Activated CD4-positive, alpha-beta T cell treated with anti-CD3 and anti-CD28 coated beads for 36 hours (primary cell): ENCODE results near the gene F3. TPM values are rescaled to one million over a fixed set of nuclear protein-coding genes. Genes with fewer than 3 reads are reported as not detected.

Source experiments
- ATAC-seq: fragments of 200-7000 bp; cut with Tn5 transposase; one replicate; pipeline ENCODE4 v1.10.0; 2021; ENCODE audit warnings: mild to moderate bottlenecking, moderate library complexity
- CTCF ChIA-PET: fragments of 350-600 bp; sonication (Branson Sonifier 250); formaldehyde crosslinking; loops from one replicate; lab custom pipeline; 2021; ENCODE audit warnings: antibody characterized with exemption; lab: Charles Lee
- POLR2A ChIA-PET: fragments of 350-600 bp; sonication (Branson Sonifier 250); formaldehyde crosslinking; loops from one replicate; lab custom pipeline; 2021; ENCODE audit warnings: antibody characterized with exemption, inconsistent platforms; lab: Charles Lee
- DNase-seq: peaks from one replicate; pipeline ENCODE4 v3.0.0-alpha.2; 2020
- H3K27ac Mint-ChIP-seq: one replicate; pipeline ENCODE4 v1.8.0; 2021; ENCODE audit warnings: mixed read lengths
- H3K27me3 Mint-ChIP-seq: one replicate; pipeline ENCODE4 v1.8.0; 2021; ENCODE audit warnings: mixed read lengths
- H3K36me3 Mint-ChIP-seq: one replicate; pipeline ENCODE4 v1.8.0; 2021; ENCODE audit warnings: low read depth, mixed read lengths
- H3K4me1 Mint-ChIP-seq: one replicate; pipeline ENCODE4 v1.8.0; 2021; ENCODE audit warnings: mixed read lengths
- H3K4me3 Mint-ChIP-seq: one replicate; pipeline ENCODE4 v1.8.0; 2021; ENCODE audit warnings: mild to moderate bottlenecking, moderate library complexity, mixed read lengths
- H3K9me3 Mint-ChIP-seq: one replicate; pipeline ENCODE4 v1.8.0; 2021; ENCODE audit warnings: low read depth, mixed read lengths
- intact Hi-C, 2 experiments: fragments of 100-400 bp; cut with DNase I in 1 of 2; cut with micrococcal nuclease in 1 of 2; formaldehyde crosslinking; loops; one replicate each; pipeline versions ENCODE4 v1.14.2 to v1.15.1; 2022 to 2024; cut with DNase I, micrococcal nuclease
- total RNA-seq, 2 experiments: library from RNA; stranded (reverse); gene quantifications; one replicate each; pipeline ENCODE4 v1.2.3, GENCODE V29; 2021

Gene F3
- total RNA-seq, 2 experiments from 2014 or later, result 0.07 TPM; not detected in 1

GRCh38 chr1:94538243-94538827 lies 3.2 kb downstream of the F3 start:
- DNase-seq (no peak), ATAC-seq (no peak)
- POLR2A ChIA-PET, result no interaction called here
- no peaks in the 10 kb centered on the region for H3K36me3 Mint-ChIP-seq
- H3K4me1 Mint-ChIP-seq, result peaks cover 13% of the 10 kb centered on the region
- H3K27me3 Mint-ChIP-seq, result peaks cover 54% of the 10 kb centered on the region
- H3K9me3 Mint-ChIP-seq, result no peaks in the 10 kb centered on the region
- no peak overlapping the region for H3K4me3 Mint-ChIP-seq
- H3K27ac Mint-ChIP-seq, result no peak overlapping the region
- intact Hi-C loops, result no loop called here
- CTCF ChIA-PET, result no interaction called here

GRCh38 chr1:94537254-94537653 lies 4.3 kb downstream of the F3 start:
- H3K27ac Mint-ChIP-seq, result no peak overlapping the region
- intact Hi-C loops, result no loop called here
- no peaks in the 10 kb centered on the region for H3K36me3 Mint-ChIP-seq
- DNase-seq (no peak), ATAC-seq (no peak)
- ChIA-PET CTCF (no interaction called here), POLR2A (no interaction called here)
- peaks cover 5% of the 10 kb centered on the region for H3K4me1 Mint-ChIP-seq
- no peaks in the 10 kb centered on the region for H3K9me3 Mint-ChIP-seq
- H3K27me3 Mint-ChIP-seq, result peaks cover 45% of the 10 kb centered on the region
- H3K4me3 Mint-ChIP-seq, result no peak overlapping the region

GRCh38 chr1:94535879-94536278 lies 5.7 kb downstream of the F3 start:
- no peak overlapping the region for H3K27ac Mint-ChIP-seq
- H3K9me3 Mint-ChIP-seq, result no peaks in the 10 kb centered on the region
- intact Hi-C loops, result no loop called here
- CTCF ChIA-PET, result no interaction called here
- no peak for ATAC-seq
- DNase-seq, result no peak
- H3K4me3 Mint-ChIP-seq, result no peak overlapping the region
- H3K4me1 Mint-ChIP-seq, result no peaks in the 10 kb centered on the region
- POLR2A ChIA-PET, result no interaction called here
- H3K36me3 Mint-ChIP-seq, result no peaks in the 10 kb centered on the region
- peaks cover 40% of the 10 kb centered on the region for H3K27me3 Mint-ChIP-seq

GRCh38 chr1:94535095-94535494 lies 6.5 kb downstream of the F3 start:
- H3K27ac Mint-ChIP-seq, result no peak overlapping the region
- intact Hi-C loops, result no loop called here
- no peaks in the 10 kb centered on the region for H3K36me3 Mint-ChIP-seq
- DNase-seq (no peak), ATAC-seq (no peak)
- no peaks in the 10 kb centered on the region for H3K9me3 Mint-ChIP-seq
- CTCF ChIA-PET, result interaction anchor here (0.8 kb wide), 1 partner anchor 70 kb away, joined by 3 read pairs; no protein-coding TSS in a partner anchor
- POLR2A ChIA-PET, result no interaction called here
- H3K27me3 Mint-ChIP-seq, result peaks cover 32% of the 10 kb centered on the region
- no peak overlapping the region for H3K4me3 Mint-ChIP-seq
- no peaks in the 10 kb centered on the region for H3K4me1 Mint-ChIP-seq

- no peak for DNase-seq
- no peak for ATAC-seq
- Mint-ChIP-seq H3K4me3 (no peak overlapping the region), H3K27me3 (peaks cover 10% of the 10 kb centered on the region), H3K4me1 (no peaks in the 10 kb centered on the region), H3K36me3 (no peaks in the 10 kb centered on the region), H3K27ac (no peak overlapping the region), H3K9me3 (no peaks in the 10 kb centered on the region)
- ChIA-PET CTCF (no interaction called here), POLR2A (no interaction called here)
- intact Hi-C loops, result no loop called here
These were observed 9.5 kb downstream of the F3 start for GRCh38 chr1:94532077-94532476.

- Mint-ChIP-seq H3K36me3 (no peaks in the 10 kb centered on the region), H3K4me3 (no peak overlapping the region), H3K27ac (no peak overlapping the region), H3K4me1 (no peaks in the 10 kb centered on the region), H3K9me3 (no peaks in the 10 kb centered on the region), H3K27me3 (peaks cover 9% of the 10 kb centered on the region)
- ChIA-PET POLR2A (no interaction called here), CTCF (no interaction called here)
- ATAC-seq (no peak), DNase-seq (no peak)
- intact Hi-C loops, result no loop called here
These were observed 9.9 kb downstream of the F3 start for GRCh38 chr1:94531664-94532063.

- no peak overlapping the region for H3K4me3 Mint-ChIP-seq
- no peak for DNase-seq
- no peaks in the 10 kb centered on the region for H3K4me1 Mint-ChIP-seq
- ATAC-seq, result no peak
- ChIA-PET CTCF (interaction anchor here (0.6 kb wide), 1 partner anchor 15 kb away, joined by 3 read pairs; no protein-coding TSS in a partner anchor), POLR2A (no interaction called here)
- intact Hi-C loops, result no loop called here
- no peaks in the 10 kb centered on the region for H3K9me3 Mint-ChIP-seq
- no peak overlapping the region for H3K27ac Mint-ChIP-seq
- no peaks in the 10 kb centered on the region for H3K36me3 Mint-ChIP-seq
- H3K27me3 Mint-ChIP-seq, result peaks cover 3% of the 10 kb centered on the region
These were observed 11.1 kb downstream of the F3 start for GRCh38 chr1:94530373-94530878.

GRCh38 chr1:94529416-94529815 lies 12.1 kb downstream of the F3 start:
- ChIA-PET CTCF (interaction anchor here (0.7 to 1.1 kb wide), 2 partner anchors 158 to 467 kb away, joined by 3 read pairs; no protein-coding TSS in a partner anchor), POLR2A (no interaction called here)
- H3K4me1 Mint-ChIP-seq, result no peaks in the 10 kb centered on the region

GRCh38 chr1:94528826-94529225 lies 12.7 kb downstream of the F3 start:
- CTCF ChIA-PET, result interaction anchor here (1.1 kb wide), 1 partner anchor 159 kb away, joined by 3 read pairs; no protein-coding TSS in a partner anchor
- intact Hi-C loops, result loop anchor here in 1 of 2 experiments (10.0 kb wide), 1 partner anchor 276 kb away; no protein-coding TSS in a partner anchor
- DNase-seq, result no peak
- no peaks in the 10 kb centered on the region for H3K9me3 Mint-ChIP-seq
- no peaks in the 10 kb centered on the region for H3K4me1 Mint-ChIP-seq
- H3K27ac Mint-ChIP-seq, result no peak overlapping the region
- no peak overlapping the region for H3K4me3 Mint-ChIP-seq
- H3K36me3 Mint-ChIP-seq, result no peaks in the 10 kb centered on the region
- no peak for ATAC-seq
- POLR2A ChIA-PET, result no interaction called here
- no peaks in the 10 kb centered on the region for H3K27me3 Mint-ChIP-seq

More at GRCh38 chr1:94529416-94529815, 12.1 kb downstream of the F3 start:
- Mint-ChIP-seq H3K9me3 (no peaks in the 10 kb centered on the region), H3K36me3 (no peaks in the 10 kb centered on the region), H3K27me3 (peaks cover 2% of the 10 kb centered on the region), H3K4me3 (no peak overlapping the region), H3K27ac (no peak overlapping the region)
- ATAC-seq (no peak), DNase-seq (no peak)
- intact Hi-C loops, result loop anchor here in 1 of 2 experiments (10.0 kb wide), 1 partner anchor 275 kb away; no protein-coding TSS in a partner anchor

- CTCF ChIA-PET, result interaction anchor here (1.1 to 1.7 kb wide), 2 partner anchors 11 to 159 kb away, joined by 3 to 5 read pairs; no protein-coding TSS in a partner anchor
- Mint-ChIP-seq H3K9me3 (no peaks in the 10 kb centered on the region), H3K36me3 (no peaks in the 10 kb centered on the region), H3K4me3 (no peak overlapping the region), H3K27ac (no peak overlapping the region), H3K4me1 (no peaks in the 10 kb centered on the region), H3K27me3 (no peaks in the 10 kb centered on the region)
- DNase-seq (no peak), ATAC-seq (no peak)
- intact Hi-C loops, result loop anchor here in 1 of 2 experiments (10.0 kb wide), 1 partner anchor 277 kb away; no protein-coding TSS in a partner anchor
- POLR2A ChIA-PET, result no interaction called here
These were observed 13.3 kb downstream of the F3 start for GRCh38 chr1:94528299-94528698.

- DNase-seq, result no peak
- intact Hi-C loops, result loop anchor here in 1 of 2 experiments (10.0 kb wide), 1 partner anchor 277 kb away; no protein-coding TSS in a partner anchor
- no peaks in the 10 kb centered on the region for H3K9me3 Mint-ChIP-seq
- ATAC-seq, result no peak
- H3K27ac Mint-ChIP-seq, result no peak overlapping the region
- H3K4me3 Mint-ChIP-seq, result no peak overlapping the region
- H3K27me3 Mint-ChIP-seq, result no peaks in the 10 kb centered on the region
- CTCF ChIA-PET, result interaction anchor here (1.7 kb wide), 1 partner anchor 10 kb away, joined by 5 read pairs; no protein-coding TSS in a partner anchor
- H3K4me1 Mint-ChIP-seq, result no peaks in the 10 kb centered on the region
- POLR2A ChIA-PET, result no interaction called here
- H3K36me3 Mint-ChIP-seq, result no peaks in the 10 kb centered on the region
These were observed 14.0 kb downstream of the F3 start for GRCh38 chr1:94527447-94528031.
